HepG2 (cell line): ENCODE results near the gene PIGO. TPM values are rescaled to one million over a fixed set of nuclear protein-coding genes. Genes with fewer than 3 reads are reported as not detected.

ENCODE experiments used
- ATF4 ChIP-seq, 2 experiments: fragments of 450-650 bp in 1 of 2; sonication (generic) in 1 of 2; formaldehyde crosslinking; IDR thresholded peaks; 2 replicates each; pipeline versions ENCODE4 v1.5.0 to v1.8.0; 2020 to 2022; ENCODE audit warnings: mild to moderate bottlenecking in 1 of 2, missing genetic modification reagents in 1 of 2
- ELF3 ChIP-seq: IDR thresholded peaks from 2 replicates; pipeline ENCODE4 v1.6.1; 2016; ENCODE audit warnings: missing genetic modification reagents, missing compliant biosample characterization
- GATAD1 ChIP-seq: IDR thresholded peaks from 2 replicates; pipeline ENCODE4 v1.6.1; 2016; ENCODE audit warnings: missing genetic modification reagents, missing compliant biosample characterization
- ISX ChIP-seq: sonication (generic); formaldehyde crosslinking; conservative IDR thresholded peaks from 2 replicates; pipeline ENCODE4 v1.5.0; 2020; ENCODE audit warnings: missing genetic modification reagents
- MED8 ChIP-seq: sonication (generic); formaldehyde crosslinking; IDR thresholded peaks from 2 replicates; pipeline ENCODE4 v1.8.1; 2023; ENCODE audit warnings: mild to moderate bottlenecking, missing genetic modification reagents; ENCODE audit not compliant: insufficient replicate concordance
- MIER3 ChIP-seq: IDR thresholded peaks from 2 replicates; pipeline ENCODE4 v1.6.1; 2016; ENCODE audit warnings: missing compliant biosample characterization, borderline replicate concordance
- RAD51 ChIP-seq: fragments of 450-650 bp; IDR thresholded peaks from 2 replicates; pipeline ENCODE4 v1.6.1; 2016; ENCODE audit warnings: borderline replicate concordance
- SOX5 ChIP-seq: IDR thresholded peaks from 2 replicates; pipeline ENCODE4 v1.6.1; 2016; ENCODE audit warnings: borderline replicate concordance
- WIZ ChIP-seq: sonication (generic); formaldehyde crosslinking; IDR thresholded peaks from 2 replicates; pipeline ENCODE4 v1.5.1; 2020; ENCODE audit warnings: mild to moderate bottlenecking, missing genetic modification reagents
- ZBTB49 ChIP-seq: sonication (generic); formaldehyde crosslinking; IDR thresholded peaks from 2 replicates; pipeline ENCODE4 v1.4.0; 2020; ENCODE audit warnings: missing genetic modification reagents, borderline replicate concordance
- ZNF382 ChIP-seq: sonication (generic); formaldehyde crosslinking; IDR thresholded peaks from 2 replicates; pipeline ENCODE4 v1.5.0; 2020; ENCODE audit warnings: missing genetic modification reagents, mild to moderate bottlenecking, borderline replicate concordance
- ZNF772 ChIP-seq: sonication (generic); formaldehyde crosslinking; IDR thresholded peaks from 2 replicates; pipeline ENCODE4 v1.5.0; 2020; ENCODE audit warnings: mild to moderate bottlenecking, missing genetic modification reagents
- polyA plus RNA-seq, 8 experiments: library from polyadenylated mRNA; depleted of rRNA in 3 of 8; stranded (reverse) in 7 of 8; unstranded in 1 of 8; fragments of >200 nt; fragmentation: Illumina TruSeq in 4 of 8; extraction: Trizol in 4 of 8; gene quantifications; 2 replicates each; pipeline versions ENCODE4 v1.2.1 to v1.2.3, GENCODE V29; 2011 to 2016; ENCODE audit warnings: low read depth in 4 of 8, missing spikeins in 1 of 8, mixed read lengths in 1 of 8; ENCODE audit not compliant: insufficient read depth in 1 of 8
- total RNA-seq, 5 experiments: library from RNA; depleted of rRNA; stranded (reverse); fragments of >200 nt; fragmentation: Illumina TruSeq; extraction: Trizol; gene quantifications; 2 replicates each; pipeline ENCODE4 v1.2.3, GENCODE V29; 2016; ENCODE audit warnings: low read depth in 1 of 5

PIGO gene
- total and polyA plus RNA-seq, 2 of the 13 experiments (the other 11 are each of a cell fraction or from before 2014, with no cell fraction given): 20.5 to 26.2 TPM

- no peak for TF ChIP-seq ZNF382 (CRISPR knock-in tag)
- no peak for TF ChIP-seq ZBTB49
- TF ChIP-seq WIZ (CRISPR knock-in tag): no peak
- peak; percentile 94 for TF ChIP-seq ELF3 (CRISPR knock-in tag)
- TF ChIP-seq MED8 (CRISPR knock-in tag): no peak
- peak; percentile 94 for TF ChIP-seq ZNF772 (CRISPR knock-in tag)
- no peak for TF ChIP-seq ISX (CRISPR knock-in tag)
- peak in 1 of 2 experiments; percentile 12; a peak in 1 of 4 replicates for TF ChIP-seq ATF4 (CRISPR knock-in tag; IDR thresholded peaks at IDR 0.05)
- TF ChIP-seq RAD51: no peak
- TF ChIP-seq SOX5 (CRISPR knock-in tag): peak; percentile 18; the same call in 1 of the 2 replicates
- no peak; the same call in 1 of the 2 replicates for TF ChIP-seq MIER3 (CRISPR knock-in tag)
- peak; percentile 96 for TF ChIP-seq GATAD1 (CRISPR knock-in tag)
These were observed at the start of gene PIGO (continued) for GRCh38 chr9:35096035-35096849.
